IMR-90 (cell line): Measurements from ENCODE around the gene COPS2.

Source experiments
- BHLHE40 ChIP-seq: fragments of 150-350 bp; IDR thresholded peaks from 2 replicates; pipeline ENCODE4 v1.6.1; 2016; ENCODE audit warnings: mild to moderate bottlenecking, low read depth, low read length
- CEBPB ChIP-seq: IDR thresholded peaks from 2 replicates; pipeline ENCODE4 v1.6.1; 2012; ENCODE audit warnings: low read depth, low read length, improper control_type of control experiment
- CTCF ChIP-seq: conservative IDR thresholded peaks from 2 replicates; pipeline ENCODE4 v1.5.1; 2012; ENCODE audit warnings: mild to moderate bottlenecking, low read depth, low read length, improper control_type of control experiment
- MAFK ChIP-seq: IDR thresholded peaks from 2 replicates; pipeline ENCODE4 v1.6.1; 2012; ENCODE audit warnings: low read depth, low read length, improper control_type of control experiment
- NFE2L2 ChIP-seq: fragments of 150-350 bp; IDR thresholded peaks from 2 replicates; pipeline ENCODE4 v1.6.1; 2016; ENCODE audit warnings: low read depth, mild to moderate bottlenecking, low read length
- POLR2A ChIP-seq: IDR thresholded peaks from 2 replicates; pipeline ENCODE4 v1.6.1; 2012; ENCODE audit warnings: mild to moderate bottlenecking, low read depth, low read length
- RAD21 ChIP-seq: IDR thresholded peaks from 2 replicates; pipeline ENCODE4 v1.6.1; 2012; ENCODE audit warnings: low read length, improper control_type of control experiment
- RCOR1 ChIP-seq: IDR thresholded peaks from 2 replicates; pipeline ENCODE4 v1.6.1; 2012; ENCODE audit warnings: mild to moderate bottlenecking, low read length, improper control_type of control experiment; ENCODE audit not compliant: insufficient replicate concordance
- RFX5 ChIP-seq: IDR thresholded peaks from 2 replicates; pipeline ENCODE4 v1.8.0; 2012; ENCODE audit warnings: low read depth, mild to moderate bottlenecking, low read length, moderate library complexity
- SMC3 ChIP-seq: fragments of 150-350 bp; IDR thresholded peaks from 2 replicates; pipeline ENCODE4 v1.6.1; 2016; ENCODE audit warnings: low read depth, mild to moderate bottlenecking, antibody characterized with exemption, low read length, moderate library complexity
- TF ChIP-seq, protein P1 (sequence below): fragments of 150-350 bp; IDR thresholded peaks from 2 replicates; pipeline ENCODE4 v1.6.1; 2016; ENCODE audit warnings: low read depth, mild to moderate bottlenecking, low read length, moderate library complexity, borderline replicate concordance
- TF ChIP-seq, protein P2 (sequence below): fragments of 150-350 bp; IDR thresholded peaks from 2 replicates; pipeline ENCODE4 v1.6.1; 2017; ENCODE audit warnings: mild to moderate bottlenecking, antibody characterized with exemption, low read length, low read depth

- TF ChIP-seq BHLHE40 = no peak
- TF ChIP-seq CTCF = no peak
- TF ChIP-seq, protein P1, sequence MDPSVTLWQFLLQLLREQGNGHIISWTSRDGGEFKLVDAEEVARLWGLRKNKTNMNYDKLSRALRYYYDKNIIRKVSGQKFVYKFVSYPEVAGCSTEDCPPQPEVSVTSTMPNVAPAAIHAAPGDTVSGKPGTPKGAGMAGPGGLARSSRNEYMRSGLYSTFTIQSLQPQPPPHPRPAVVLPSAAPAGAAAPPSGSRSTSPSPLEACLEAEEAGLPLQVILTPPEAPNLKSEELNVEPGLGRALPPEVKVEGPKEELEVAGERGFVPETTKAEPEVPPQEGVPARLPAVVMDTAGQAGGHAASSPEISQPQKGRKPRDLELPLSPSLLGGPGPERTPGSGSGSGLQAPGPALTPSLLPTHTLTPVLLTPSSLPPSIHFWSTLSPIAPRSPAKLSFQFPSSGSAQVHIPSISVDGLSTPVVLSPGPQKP = no peak
- TF ChIP-seq POLR2A = no peak
- TF ChIP-seq RAD21 = no peak
- TF ChIP-seq CEBPB = peak; percentile 78
- no peak for TF ChIP-seq MAFK
- no peak for TF ChIP-seq RFX5
- TF ChIP-seq, protein P2, sequence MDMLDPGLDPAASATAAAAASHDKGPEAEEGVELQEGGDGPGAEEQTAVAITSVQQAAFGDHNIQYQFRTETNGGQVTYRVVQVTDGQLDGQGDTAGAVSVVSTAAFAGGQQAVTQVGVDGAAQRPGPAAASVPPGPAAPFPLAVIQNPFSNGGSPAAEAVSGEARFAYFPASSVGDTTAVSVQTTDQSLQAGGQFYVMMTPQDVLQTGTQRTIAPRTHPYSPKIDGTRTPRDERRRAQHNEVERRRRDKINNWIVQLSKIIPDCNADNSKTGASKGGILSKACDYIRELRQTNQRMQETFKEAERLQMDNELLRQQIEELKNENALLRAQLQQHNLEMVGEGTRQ = no peak
- TF ChIP-seq SMC3 = no peak
- TF ChIP-seq NFE2L2 = no peak
- no peak for TF ChIP-seq RCOR1
These were observed 19.5 kb downstream of the COPS2 start for GRCh38 chr15:49135911-49136310.
